A549 (cell line): ENCODE results near the gene SPNS2.

Experiments
- EP300 ChIP-seq, 2 experiments: fragments of >200 bp; sonication (Bioruptor Twin); formaldehyde crosslinking; IDR thresholded peaks; 2 replicates in 1 of 2; 3 replicates in 1 of 2; pipeline ENCODE4 v1.6.1; 2016 to 2017
- POLR2A ChIP-seq: IDR thresholded peaks from 2 replicates; pipeline ENCODE4 v1.6.1; 2012; ENCODE audit warnings: mild to moderate bottlenecking, low read length
- ZNF302 ChIP-seq: fragments of 250-450 bp; sonication (Bioruptor Pico); IDR thresholded peaks from 2 replicates; pipeline ENCODE4 v1.9.0; 2021; ENCODE audit warnings: inconsistent platforms, mild to moderate bottlenecking, moderate library complexity
- TF ChIP-seq, protein P1 (sequence below): IDR thresholded peaks from 2 replicates; pipeline ENCODE4 v1.6.1; 2012
- TF ChIP-seq, protein P2 (sequence below): fragments of >200 bp; sonication (Bioruptor Twin); formaldehyde crosslinking; IDR thresholded peaks from 3 replicates; pipeline ENCODE4 v1.5.1; 2016

DNA sequence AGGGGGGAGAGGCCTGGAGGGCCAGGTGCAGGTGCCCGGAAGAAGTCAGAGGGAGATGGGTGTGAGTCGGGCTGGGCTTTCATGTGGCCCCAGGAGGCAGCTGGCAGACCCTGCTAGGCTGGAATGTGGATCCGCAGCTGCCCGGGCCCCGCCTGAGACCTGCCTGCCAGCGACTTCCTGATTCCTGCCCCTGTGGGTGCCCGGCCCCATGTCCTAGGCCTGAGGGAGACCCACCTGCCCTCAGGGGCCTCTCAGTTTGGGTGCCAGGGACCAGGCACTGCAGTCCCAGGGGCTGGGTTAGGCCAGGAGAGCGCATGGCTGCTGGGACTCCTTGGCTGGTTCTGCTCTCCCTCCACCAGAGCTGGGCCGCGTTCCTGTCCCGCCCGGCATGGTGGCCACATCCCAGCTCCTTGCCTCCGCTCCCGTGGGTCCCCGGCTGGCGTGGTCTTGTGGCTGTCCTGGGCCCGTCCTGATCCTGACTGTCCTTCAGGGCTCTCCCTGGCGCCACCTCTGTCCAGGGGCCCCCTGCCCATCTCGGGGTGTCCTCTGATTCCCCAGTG lies 22.1 kb upstream of the SPNS2 start:
- TF ChIP-seq POLR2A: no peak
- TF ChIP-seq, protein P1, sequence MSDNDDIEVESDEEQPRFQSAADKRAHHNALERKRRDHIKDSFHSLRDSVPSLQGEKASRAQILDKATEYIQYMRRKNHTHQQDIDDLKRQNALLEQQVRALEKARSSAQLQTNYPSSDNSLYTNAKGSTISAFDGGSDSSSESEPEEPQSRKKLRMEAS: no peak
- TF ChIP-seq, protein P2, sequence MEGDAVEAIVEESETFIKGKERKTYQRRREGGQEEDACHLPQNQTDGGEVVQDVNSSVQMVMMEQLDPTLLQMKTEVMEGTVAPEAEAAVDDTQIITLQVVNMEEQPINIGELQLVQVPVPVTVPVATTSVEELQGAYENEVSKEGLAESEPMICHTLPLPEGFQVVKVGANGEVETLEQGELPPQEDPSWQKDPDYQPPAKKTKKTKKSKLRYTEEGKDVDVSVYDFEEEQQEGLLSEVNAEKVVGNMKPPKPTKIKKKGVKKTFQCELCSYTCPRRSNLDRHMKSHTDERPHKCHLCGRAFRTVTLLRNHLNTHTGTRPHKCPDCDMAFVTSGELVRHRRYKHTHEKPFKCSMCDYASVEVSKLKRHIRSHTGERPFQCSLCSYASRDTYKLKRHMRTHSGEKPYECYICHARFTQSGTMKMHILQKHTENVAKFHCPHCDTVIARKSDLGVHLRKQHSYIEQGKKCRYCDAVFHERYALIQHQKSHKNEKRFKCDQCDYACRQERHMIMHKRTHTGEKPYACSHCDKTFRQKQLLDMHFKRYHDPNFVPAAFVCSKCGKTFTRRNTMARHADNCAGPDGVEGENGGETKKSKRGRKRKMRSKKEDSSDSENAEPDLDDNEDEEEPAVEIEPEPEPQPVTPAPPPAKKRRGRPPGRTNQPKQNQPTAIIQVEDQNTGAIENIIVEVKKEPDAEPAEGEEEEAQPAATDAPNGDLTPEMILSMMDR: no peak
- TF ChIP-seq EP300 (IDR thresholded peaks at IDR 0.05): no peak
- TF ChIP-seq ZNF302: no peak
